ENCODE data around the gene GAPVD1.
A peak's percentile ranks its signal among the peaks of the same experiment; 100 is the strongest.

The GAPVD1 gene

DNA sequence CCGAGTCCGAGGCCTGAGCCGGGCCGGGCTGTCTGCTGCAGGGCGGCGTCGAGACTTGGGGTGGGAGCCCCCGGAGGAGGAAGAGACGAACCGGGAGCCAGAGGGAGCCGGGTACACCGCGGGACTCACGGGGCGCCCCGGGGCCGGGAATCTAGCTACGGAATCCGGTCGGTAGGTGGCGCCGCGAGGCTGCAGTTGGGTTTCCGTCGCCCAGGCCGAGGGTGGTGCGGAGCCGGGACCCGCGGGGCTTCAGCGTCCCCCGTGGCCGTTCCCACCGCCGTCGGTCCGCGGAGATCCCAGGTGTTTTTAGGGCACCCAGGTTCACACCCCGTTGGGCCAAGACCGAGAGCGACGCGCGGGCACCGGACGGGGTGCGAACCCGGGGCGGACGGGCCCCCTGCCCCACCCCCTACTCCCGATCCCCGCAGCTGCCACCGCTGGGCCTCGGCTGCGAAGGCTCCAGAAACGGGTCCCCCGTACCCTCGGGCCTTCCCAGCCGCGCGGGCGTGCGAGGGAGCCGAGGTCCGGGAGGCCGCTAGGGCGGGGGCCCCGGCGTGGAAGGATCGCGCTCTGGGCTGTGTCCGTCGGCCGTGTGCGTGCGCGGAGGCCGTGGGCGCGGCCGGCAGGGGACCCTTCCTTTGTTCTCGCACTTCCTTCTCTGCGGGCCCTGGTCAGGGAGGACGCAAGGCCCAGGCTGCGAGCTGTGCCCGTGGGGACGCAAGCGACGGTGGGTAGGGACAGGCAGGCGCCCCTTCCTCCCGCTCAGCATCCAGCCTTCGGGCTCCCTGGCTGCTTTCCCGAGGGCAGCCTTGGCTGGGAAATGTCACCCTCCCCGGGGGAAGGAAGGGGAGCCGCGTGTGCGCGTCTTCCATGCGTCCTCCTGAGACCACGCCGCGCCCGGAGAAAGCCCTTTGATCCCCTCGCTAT, 146.6 kb downstream of the GAPVD1 start:
- peaks cover 14% of the 10 kb centered on the region for H3K4me1 Mint-ChIP-seq (ENCODE audit: low read depth)
- peak overlapping the region; percentile 75 for H3K4me3 Mint-ChIP-seq
- no peaks in the 10 kb centered on the region for H3K9me3 Mint-ChIP-seq
- H3K27ac Mint-ChIP-seq, result no peak overlapping the region
- H3K27me3 Mint-ChIP-seq, result peaks cover 30% of the 10 kb centered on the region
- no peaks in the 10 kb centered on the region for H3K36me3 Mint-ChIP-seq (ENCODE audit: low read depth)

DNA sequence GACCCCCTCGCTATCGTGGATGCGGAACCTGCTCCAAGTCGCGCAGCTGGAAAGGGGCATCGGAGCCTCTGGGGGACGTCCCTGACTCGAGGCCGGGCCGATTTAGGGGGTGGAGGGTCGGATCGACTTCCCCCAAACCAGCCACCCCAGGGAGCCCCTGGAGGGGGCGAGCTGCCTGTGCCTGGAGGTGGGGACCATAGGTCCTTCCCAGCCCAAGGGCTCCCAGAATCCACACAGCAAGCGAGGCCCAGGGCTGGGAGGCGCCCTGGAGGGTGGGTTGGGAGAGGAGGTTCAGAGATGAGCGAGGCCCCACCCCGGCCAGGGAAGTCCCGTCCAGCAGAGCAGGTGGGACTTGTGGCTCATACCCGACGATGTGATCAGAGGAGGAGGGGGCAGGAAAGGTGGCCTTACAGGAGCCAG, 147.6 kb downstream of the GAPVD1 start:
- Mint-ChIP-seq H3K36me3 (ENCODE audit: low read depth) (no peaks in the 10 kb centered on the region), H3K4me3 (peak overlapping the region; percentile 27), H3K4me1 (ENCODE audit: low read depth) (peaks cover 14% of the 10 kb centered on the region), H3K27me3 (peaks cover 30% of the 10 kb centered on the region), H3K27ac (no peak overlapping the region), H3K9me3 (no peaks in the 10 kb centered on the region)

GRCh38 chr9:125409637-125410521, 148.3 kb downstream of the GAPVD1 start:
- Mint-ChIP-seq H3K27ac (peak overlapping the region; percentile 83), H3K4me1 (ENCODE audit: low read depth) (peaks cover 14% of the 10 kb centered on the region), H3K4me3 (peak overlapping the region; percentile 55), H3K36me3 (ENCODE audit: low read depth) (no peaks in the 10 kb centered on the region), H3K27me3 (peaks cover 30% of the 10 kb centered on the region), H3K9me3 (no peaks in the 10 kb centered on the region)

- Mint-ChIP-seq H3K4me1 (ENCODE audit: low read depth) (peaks cover 14% of the 10 kb centered on the region), H3K4me3 (peak overlapping the region; percentile 55), H3K9me3 (no peaks in the 10 kb centered on the region), H3K27ac (no peak overlapping the region), H3K27me3 (peaks cover 30% of the 10 kb centered on the region), H3K36me3 (ENCODE audit: low read depth) (no peaks in the 10 kb centered on the region)
Measured at GRCh38 chr9:125410522-125410894, 148.9 kb downstream of the GAPVD1 start.

DNA sequence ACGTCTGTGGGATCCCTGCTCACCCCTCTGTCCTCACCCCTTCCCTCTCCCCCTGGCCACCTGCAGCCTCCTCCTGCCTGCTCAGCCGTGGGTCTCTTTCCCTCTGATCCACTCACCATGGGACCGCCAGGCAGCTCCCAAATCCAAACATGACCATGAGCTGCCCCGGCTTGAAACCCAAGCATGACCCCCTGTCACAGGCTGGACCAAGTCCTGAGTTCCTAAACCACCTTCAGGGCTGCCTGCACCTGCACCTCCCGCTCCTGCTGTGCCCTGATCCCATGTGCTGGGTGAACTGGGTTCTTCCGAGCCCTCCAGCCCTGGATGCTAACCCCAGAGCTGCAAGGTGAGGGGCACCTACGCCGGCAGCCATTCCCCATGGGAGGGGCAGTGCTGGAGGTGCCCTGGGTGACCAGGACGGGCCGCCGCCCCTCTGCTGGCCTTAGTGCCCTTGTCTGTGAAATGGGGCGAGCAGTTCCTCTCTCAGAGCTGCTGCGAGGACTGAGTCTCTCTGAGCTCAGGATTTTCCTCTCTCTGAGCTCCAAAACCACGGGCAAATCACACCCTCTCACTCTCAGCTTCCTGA, 149.6 kb downstream of the GAPVD1 start:
- H3K27me3 Mint-ChIP-seq, result peaks cover 28% of the 10 kb centered on the region
- peaks cover 14% of the 10 kb centered on the region for H3K4me1 Mint-ChIP-seq (ENCODE audit: low read depth)
- H3K36me3 Mint-ChIP-seq (ENCODE audit: low read depth), result no peaks in the 10 kb centered on the region
- no peak overlapping the region for H3K4me3 Mint-ChIP-seq
- H3K9me3 Mint-ChIP-seq, result no peaks in the 10 kb centered on the region
- H3K27ac Mint-ChIP-seq, result no peak overlapping the region

DNA sequence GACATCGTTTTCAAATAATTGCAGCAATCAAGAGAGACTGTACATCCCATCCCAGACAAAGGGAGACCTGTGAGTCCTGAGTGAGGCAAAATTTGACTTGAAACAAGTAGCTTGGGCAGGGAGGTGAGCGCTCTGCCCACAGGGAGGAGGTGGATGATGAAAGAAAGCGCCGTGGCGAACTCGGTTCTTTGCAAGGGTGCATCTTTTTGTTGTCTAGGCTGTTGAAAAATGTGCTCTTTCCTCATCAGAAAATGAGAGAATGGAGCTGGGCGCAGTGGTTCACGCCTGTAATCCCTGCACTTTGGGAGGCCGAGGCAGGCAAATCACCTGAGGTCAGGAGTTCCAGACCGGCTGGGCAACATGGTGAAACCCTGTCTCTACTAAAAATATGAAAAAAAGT, 150.5 kb downstream of the GAPVD1 start:
- H3K4me1 Mint-ChIP-seq (ENCODE audit: low read depth), result peaks cover 13% of the 10 kb centered on the region
- H3K27me3 Mint-ChIP-seq, result peaks cover 20% of the 10 kb centered on the region
- no peak overlapping the region for H3K27ac Mint-ChIP-seq
- no peaks in the 10 kb centered on the region for H3K9me3 Mint-ChIP-seq
- no peaks in the 10 kb centered on the region for H3K36me3 Mint-ChIP-seq (ENCODE audit: low read depth)
- no peak overlapping the region for H3K4me3 Mint-ChIP-seq

DNA sequence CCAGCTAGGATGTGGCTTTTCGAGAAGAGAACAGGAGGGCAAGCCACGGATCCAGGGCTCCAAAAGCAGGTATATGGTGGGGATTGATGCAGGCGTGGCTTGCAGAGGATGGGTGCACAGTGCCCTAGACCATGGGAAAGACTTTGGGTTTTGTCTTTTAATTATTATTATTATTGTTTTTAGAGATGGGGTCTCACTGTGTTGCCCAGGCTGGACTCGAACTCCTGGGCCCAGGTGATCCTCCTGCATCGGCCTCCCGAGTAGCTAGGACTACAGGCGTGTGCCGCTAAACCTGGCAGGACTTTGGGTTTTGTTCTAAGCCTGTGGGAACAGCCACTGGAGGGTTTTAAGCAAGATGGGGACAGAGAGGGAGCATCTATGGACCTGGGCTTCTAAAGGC, 152.0 kb downstream of the GAPVD1 start:
- Mint-ChIP-seq H3K9me3 (no peaks in the 10 kb centered on the region), H3K27ac (no peak overlapping the region), H3K4me3 (no peak overlapping the region), H3K4me1 (ENCODE audit: low read depth) (peaks cover 6% of the 10 kb centered on the region), H3K36me3 (ENCODE audit: low read depth) (no peaks in the 10 kb centered on the region), H3K27me3 (peaks cover 15% of the 10 kb centered on the region)

DNA sequence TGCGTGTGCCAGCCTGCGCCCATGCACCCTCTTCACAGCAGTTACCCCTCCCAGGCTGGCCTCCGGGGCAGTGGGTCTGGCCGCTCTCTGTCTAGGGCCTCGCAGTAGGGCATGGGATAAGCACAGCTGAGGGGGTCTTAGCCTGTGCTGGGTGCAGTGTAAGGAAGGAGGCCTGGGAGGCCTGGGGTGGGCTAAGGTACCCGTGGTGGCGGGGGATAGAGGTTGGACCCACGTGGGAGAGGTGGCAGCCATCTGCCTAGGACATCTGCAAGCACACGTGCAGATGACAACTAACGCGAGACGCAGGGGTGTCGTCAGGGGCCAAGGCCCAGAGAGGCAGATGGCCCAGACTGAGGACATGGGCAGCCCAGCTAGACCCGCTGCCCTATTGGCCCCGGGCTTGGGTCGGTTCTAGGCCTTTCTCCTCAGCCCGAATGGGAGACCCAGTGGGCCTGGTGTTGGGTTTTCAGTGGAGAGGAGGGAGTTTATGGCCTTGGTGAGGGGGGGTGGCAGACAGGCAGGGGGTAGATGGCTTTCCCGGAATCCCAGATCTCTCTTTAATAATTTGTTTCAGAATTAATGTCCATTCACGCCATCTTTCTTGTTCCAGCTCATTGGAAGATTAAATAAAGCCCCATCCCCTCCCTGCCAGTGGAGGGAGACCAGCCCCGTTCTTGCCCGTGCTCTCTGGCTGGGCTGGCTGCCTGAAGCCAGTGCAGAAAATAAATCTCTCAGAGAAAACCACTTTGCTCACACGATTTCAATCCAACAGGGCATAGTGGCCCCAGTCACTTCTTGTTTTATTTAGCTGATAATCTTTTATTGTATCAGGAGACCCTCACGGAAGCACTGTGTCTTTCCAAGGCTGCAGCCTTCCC, 154.2 kb downstream of the GAPVD1 start:
- no peak overlapping the region for H3K27ac Mint-ChIP-seq
- H3K4me3 Mint-ChIP-seq, result no peak overlapping the region
- no peaks in the 10 kb centered on the region for H3K36me3 Mint-ChIP-seq (ENCODE audit: low read depth)
- H3K27me3 Mint-ChIP-seq, result peaks cover 4% of the 10 kb centered on the region
- no peaks in the 10 kb centered on the region for H3K9me3 Mint-ChIP-seq
- H3K4me1 Mint-ChIP-seq (ENCODE audit: low read depth), result no peaks in the 10 kb centered on the region

DNA sequence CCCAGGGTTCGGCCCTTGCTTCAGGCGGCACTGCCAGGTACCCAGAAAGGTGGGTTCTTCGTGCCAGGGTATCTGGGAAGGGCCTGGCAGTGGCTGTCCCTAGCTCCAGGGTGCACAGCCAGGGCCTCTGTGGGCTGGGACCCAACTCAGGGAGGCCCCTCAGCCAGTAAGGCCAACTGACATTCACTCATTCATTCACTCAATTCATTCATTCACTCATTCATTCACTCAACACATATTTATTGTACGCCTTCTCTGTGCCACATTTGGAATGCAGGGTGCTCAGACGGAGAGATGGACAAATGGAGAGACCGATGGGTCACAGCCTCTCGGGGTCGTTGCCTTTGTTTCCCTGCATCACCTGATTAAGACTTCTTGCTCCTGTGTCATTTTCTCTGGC, 154.9 kb downstream of the GAPVD1 start:
- Mint-ChIP-seq H3K4me1 (ENCODE audit: low read depth) (no peaks in the 10 kb centered on the region), H3K9me3 (no peaks in the 10 kb centered on the region), H3K36me3 (ENCODE audit: low read depth) (no peaks in the 10 kb centered on the region), H3K27ac (no peak overlapping the region), H3K4me3 (no peak overlapping the region), H3K27me3 (peaks cover 4% of the 10 kb centered on the region)
